GM23338 (cell line): ENCODE results near the gene STK36. TPM values are rescaled to one million over a fixed set of nuclear protein-coding genes. Genes with fewer than 3 reads are reported as not detected.

Experiments
- ATAC-seq: fragments of 200-7000 bp; cut with Tn5 transposase; 3 replicates; pipeline ENCODE4 v1.9.1; 2020
- DNase-seq: peaks from one replicate; pipeline ENCODE4 v3.0.0-alpha.2; 2015; ENCODE audit warnings: low spot score
- H2AFZ ChIP-seq: fragments of 200-600 bp; sonication (generic); 2 replicates; pipeline ENCODE4 v1.8.0; 2016; ENCODE audit warnings: antibody characterized with exemption, mild to moderate bottlenecking, moderate library complexity
- H3F3A ChIP-seq: fragments of 200-600 bp; sonication (generic); replicated peaks from 2 replicates; pipeline ENCODE4 v1.8.0; 2017; ENCODE audit warnings: antibody characterized with exemption, mixed run types, low read depth
- H3K27ac ChIP-seq: fragments of 200-600 bp; sonication (generic); 2 replicates; pipeline ENCODE4 v1.6.1; 2016; ENCODE audit warnings: low read depth
- H3K27me3 ChIP-seq: fragments of 200-600 bp; sonication (generic); 2 replicates; pipeline ENCODE4 v1.8.0; 2016; ENCODE audit warnings: mild to moderate bottlenecking, mixed run types, moderate library complexity; ENCODE audit not compliant: insufficient read depth
- H3K36me3 ChIP-seq: fragments of 200-600 bp; sonication (generic); 2 replicates; pipeline ENCODE4 v1.8.0; 2016; ENCODE audit warnings: mild to moderate bottlenecking; ENCODE audit not compliant: insufficient read depth
- H3K4me1 ChIP-seq: fragments of 200-600 bp; sonication (generic); 2 replicates; pipeline ENCODE4 v1.8.0; 2016; ENCODE audit warnings: mild to moderate bottlenecking, moderate library complexity; ENCODE audit not compliant: insufficient read depth
- H3K4me2 ChIP-seq: fragments of 200-600 bp; sonication (generic); 2 replicates; pipeline ENCODE4 v1.7.1; 2017; ENCODE audit warnings: mixed run types
- H3K4me3 ChIP-seq: fragments of 200-600 bp; sonication (generic); 2 replicates; pipeline ENCODE4 v1.6.1; 2016; ENCODE audit warnings: mixed run types
- H3K79me2 ChIP-seq: fragments of 200-600 bp; sonication (generic); replicated peaks from 2 replicates; pipeline ENCODE4 v1.8.0; 2017; ENCODE audit warnings: mild to moderate bottlenecking; ENCODE audit not compliant: insufficient read depth
- H3K9me2 ChIP-seq: fragments of 200-600 bp; sonication (generic); 2 replicates; pipeline ENCODE4 v1.8.0; 2017; ENCODE audit not compliant: insufficient read depth
- H4K20me1 ChIP-seq: fragments of 200-600 bp; sonication (generic); replicated peaks from 2 replicates; pipeline ENCODE4 v1.8.0; 2017; ENCODE audit warnings: mild to moderate bottlenecking; ENCODE audit not compliant: insufficient read depth
- H3K27ac Mint-ChIP-seq: 2 replicates; pipeline ENCODE4 v1.8.0; 2020; ENCODE audit warnings: inconsistent platforms, mild to moderate bottlenecking, moderate library complexity, mixed read lengths
- H3K27me3 Mint-ChIP-seq: 3 replicates; pipeline ENCODE4 v1.8.0; 2022; ENCODE audit warnings: low read depth, mild to moderate bottlenecking, moderate library complexity, mixed read lengths, inconsistent platforms; ENCODE audit not compliant: insufficient read depth, poor library complexity
- H3K36me3 Mint-ChIP-seq: 3 replicates; pipeline ENCODE4 v1.8.0; 2021; ENCODE audit warnings: low read depth, mild to moderate bottlenecking, inconsistent platforms, moderate library complexity, mixed read lengths
- H3K4me1 Mint-ChIP-seq: 3 replicates; pipeline ENCODE4 v1.8.0; 2020; ENCODE audit warnings: mild to moderate bottlenecking, inconsistent platforms, mixed read lengths
- H3K4me3 Mint-ChIP-seq: 3 replicates; pipeline ENCODE4 v1.8.0; 2021; ENCODE audit warnings: moderate library complexity, mild to moderate bottlenecking, inconsistent platforms, mixed read lengths
- H3K9me3 Mint-ChIP-seq: 3 replicates; pipeline ENCODE4 v1.8.0; 2020; ENCODE audit warnings: moderate library complexity, mild to moderate bottlenecking, inconsistent platforms, mixed read lengths
- CREB1 ChIP-seq: fragments of 250-450 bp; sonication (Bioruptor Pico); IDR thresholded peaks from 2 replicates; pipeline ENCODE4 v1.5.0; 2020; ENCODE audit warnings: low read depth, mild to moderate bottlenecking, moderate library complexity
- NANOG ChIP-seq: IDR thresholded peaks from 2 replicates; pipeline ENCODE4 v1.6.1; 2016; ENCODE audit warnings: antibody characterized with exemption, borderline replicate concordance
- ZNF114 ChIP-seq: fragments of 250-450 bp; sonication (Bioruptor Pico); IDR thresholded peaks from 2 replicates; pipeline ENCODE4 v1.5.0; 2020; ENCODE audit warnings: mild to moderate bottlenecking, moderate library complexity
- polyA plus RNA-seq: library from polyadenylated mRNA; unstranded; fragments of >200 nt; fragmentation: Nextera tagmentation; extraction: Ambion mirVana; gene quantifications from 2 replicates; pipeline ENCODE4 v1.2.1, GENCODE V29; 2016
- total RNA-seq: library from RNA; depleted of rRNA; stranded (reverse); fragments of >200 nt; shearing (Covaris generic); gene quantifications from 2 replicates; pipeline ENCODE4 v1.2.3, GENCODE V29; 2014
- TF ChIP-seq, protein P1 (sequence below): fragments of 250-450 bp; sonication (Bioruptor Pico); IDR thresholded peaks from 2 replicates; pipeline ENCODE4 v1.5.0; 2020; ENCODE audit warnings: mild to moderate bottlenecking, moderate library complexity
- TF ChIP-seq, protein P2 (sequence below): IDR thresholded peaks from one replicate; pipeline ENCODE4 v1.6.1; 2018; ENCODE audit warnings: antibody characterized with exemption; ENCODE audit not compliant: unreplicated experiment

The STK36 gene
- total and polyA plus RNA-seq, 2 experiments from 2014 or later: 21.2 to 26.3 TPM

DNA sequence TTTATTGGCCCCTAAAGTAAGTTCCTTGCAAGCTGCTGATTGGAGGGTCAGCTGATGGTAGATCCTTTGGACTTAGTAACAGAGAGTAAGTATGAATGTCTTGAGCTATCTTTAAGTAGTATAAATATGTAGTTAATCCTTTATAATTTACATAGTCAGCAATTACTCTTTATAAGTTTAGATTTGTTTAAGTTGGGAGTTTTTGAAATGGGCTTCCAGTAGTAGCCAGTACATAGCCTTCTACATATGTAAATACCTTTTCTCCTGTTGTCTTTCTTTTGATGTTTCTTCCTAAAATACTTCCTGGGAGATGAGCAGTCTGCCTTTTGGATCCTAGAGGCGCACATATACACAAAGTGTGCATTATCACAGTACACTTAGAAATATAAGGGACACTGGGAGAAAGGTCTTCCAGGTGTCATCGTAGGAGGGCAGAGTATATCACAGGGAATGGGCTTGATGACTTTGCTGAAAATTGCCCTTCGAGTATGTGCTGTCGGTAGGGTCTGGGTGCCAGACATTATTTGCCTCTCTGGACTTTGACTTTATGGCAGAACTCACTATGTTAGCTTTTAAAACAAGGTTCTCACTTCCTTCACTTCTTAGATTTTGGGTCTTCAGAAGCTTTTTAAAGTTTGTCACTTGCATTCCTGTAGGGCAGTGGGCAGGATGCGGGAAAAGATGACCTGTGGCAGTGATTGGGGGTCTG is 60.3 kb downstream of the STK36 start (continued):
- TF ChIP-seq, protein P1, sequence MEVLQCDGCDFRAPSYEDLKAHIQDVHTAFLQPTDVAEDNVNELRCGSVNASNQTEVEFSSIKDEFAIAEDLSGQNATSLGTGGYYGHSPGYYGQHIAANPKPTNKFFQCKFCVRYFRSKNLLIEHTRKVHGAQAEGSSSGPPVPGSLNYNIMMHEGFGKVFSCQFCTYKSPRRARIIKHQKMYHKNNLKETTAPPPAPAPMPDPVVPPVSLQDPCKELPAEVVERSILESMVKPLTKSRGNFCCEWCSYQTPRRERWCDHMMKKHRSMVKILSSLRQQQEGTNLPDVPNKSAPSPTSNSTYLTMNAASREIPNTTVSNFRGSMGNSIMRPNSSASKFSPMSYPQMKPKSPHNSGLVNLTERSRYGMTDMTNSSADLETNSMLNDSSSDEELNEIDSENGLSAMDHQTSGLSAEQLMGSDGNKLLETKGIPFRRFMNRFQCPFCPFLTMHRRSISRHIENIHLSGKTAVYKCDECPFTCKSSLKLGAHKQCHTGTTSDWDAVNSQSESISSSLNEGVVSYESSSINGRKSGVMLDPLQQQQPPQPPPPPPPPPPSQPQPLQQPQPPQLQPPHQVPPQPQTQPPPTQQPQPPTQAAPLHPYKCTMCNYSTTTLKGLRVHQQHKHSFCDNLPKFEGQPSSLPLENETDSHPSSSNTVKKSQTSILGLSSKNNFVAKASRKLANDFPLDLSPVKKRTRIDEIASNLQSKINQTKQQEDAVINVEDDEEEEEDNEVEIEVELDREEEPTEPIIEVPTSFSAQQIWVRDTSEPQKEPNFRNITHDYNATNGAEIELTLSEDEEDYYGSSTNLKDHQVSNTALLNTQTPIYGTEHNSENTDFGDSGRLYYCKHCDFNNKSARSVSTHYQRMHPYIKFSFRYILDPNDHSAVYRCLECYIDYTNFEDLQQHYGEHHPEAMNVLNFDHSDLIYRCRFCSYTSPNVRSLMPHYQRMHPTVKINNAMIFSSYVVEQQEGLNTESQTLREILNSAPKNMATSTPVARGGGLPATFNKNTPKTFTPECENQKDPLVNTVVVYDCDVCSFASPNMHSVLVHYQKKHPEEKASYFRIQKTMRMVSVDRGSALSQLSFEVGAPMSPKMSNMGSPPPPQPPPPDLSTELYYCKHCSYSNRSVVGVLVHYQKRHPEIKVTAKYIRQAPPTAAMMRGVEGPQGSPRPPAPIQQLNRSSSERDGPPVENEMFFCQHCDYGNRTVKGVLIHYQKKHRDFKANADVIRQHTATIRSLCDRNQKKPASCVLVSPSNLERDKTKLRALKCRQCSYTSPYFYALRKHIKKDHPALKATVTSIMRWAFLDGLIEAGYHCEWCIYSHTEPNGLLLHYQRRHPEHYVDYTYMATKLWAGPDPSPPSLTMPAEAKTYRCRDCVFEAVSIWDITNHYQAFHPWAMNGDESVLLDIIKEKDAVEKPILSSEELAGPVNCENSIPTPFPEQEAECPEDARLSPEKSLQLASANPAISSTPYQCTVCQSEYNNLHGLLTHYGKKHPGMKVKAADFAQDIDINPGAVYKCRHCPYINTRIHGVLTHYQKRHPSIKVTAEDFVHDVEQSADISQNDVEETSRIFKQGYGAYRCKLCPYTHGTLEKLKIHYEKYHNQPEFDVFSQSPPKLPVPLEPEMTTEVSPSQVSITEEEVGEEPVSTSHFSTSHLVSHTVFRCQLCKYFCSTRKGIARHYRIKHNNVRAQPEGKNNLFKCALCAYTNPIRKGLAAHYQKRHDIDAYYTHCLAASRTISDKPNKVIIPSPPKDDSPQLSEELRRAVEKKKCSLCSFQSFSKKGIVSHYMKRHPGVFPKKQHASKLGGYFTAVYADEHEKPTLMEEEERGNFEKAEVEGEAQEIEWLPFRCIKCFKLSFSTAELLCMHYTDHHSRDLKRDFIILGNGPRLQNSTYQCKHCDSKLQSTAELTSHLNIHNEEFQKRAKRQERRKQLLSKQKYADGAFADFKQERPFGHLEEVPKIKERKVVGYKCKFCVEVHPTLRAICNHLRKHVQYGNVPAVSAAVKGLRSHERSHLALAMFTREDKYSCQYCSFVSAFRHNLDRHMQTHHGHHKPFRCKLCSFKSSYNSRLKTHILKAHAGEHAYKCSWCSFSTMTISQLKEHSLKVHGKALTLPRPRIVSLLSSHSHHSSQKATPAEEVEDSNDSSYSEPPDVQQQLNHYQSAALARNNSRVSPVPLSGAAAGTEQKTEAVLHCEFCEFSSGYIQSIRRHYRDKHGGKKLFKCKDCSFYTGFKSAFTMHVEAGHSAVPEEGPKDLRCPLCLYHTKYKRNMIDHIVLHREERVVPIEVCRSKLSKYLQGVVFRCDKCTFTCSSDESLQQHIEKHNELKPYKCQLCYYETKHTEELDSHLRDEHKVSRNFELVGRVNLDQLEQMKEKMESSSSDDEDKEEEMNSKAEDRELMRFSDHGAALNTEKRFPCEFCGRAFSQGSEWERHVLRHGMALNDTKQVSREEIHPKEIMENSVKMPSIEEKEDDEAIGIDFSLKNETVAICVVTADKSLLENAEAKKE: no peak
- TF ChIP-seq ZNF114 (CRISPR knock-in tag) (no peak), CREB1 (CRISPR knock-in tag) (no peak), NANOG (no peak)

DNA sequence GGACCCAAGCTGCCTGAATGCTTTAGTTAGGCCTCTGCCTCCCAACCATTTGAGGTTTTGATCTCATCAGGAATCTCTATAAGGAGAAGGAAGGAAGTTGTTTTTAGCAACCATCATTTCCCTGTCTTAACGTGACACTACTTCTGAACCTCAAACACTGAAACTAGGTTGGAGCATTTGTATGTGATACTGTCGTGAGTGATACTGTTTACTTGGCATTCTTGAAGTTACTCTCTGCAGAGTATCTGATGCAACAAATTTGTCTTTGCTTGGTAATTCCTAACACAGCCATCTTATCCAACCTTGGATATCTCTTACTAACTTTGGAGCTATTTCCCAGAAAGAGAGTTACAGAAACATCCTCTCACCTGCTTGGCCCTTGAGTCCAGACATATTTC is 60.9 kb downstream of the STK36 start:
- peaks cover 3% of the 10 kb centered on the region for H3K27me3 Mint-ChIP-seq
- ATAC-seq (no peak), DNase-seq (no peak)
- Histone ChIP-seq H3K36me3 (no peaks in the 10 kb centered on the region), H3K79me2 (peaks cover 73% of the 10 kb centered on the region), H3K27me3 (no peaks in the 10 kb centered on the region), H3K9me2 (no peaks in the 10 kb centered on the region), H3K4me3 (no peak overlapping the region), H4K20me1 (peaks cover 24% of the 10 kb centered on the region), H3K4me2 (peak overlapping the region; percentile 48), H3K27ac (peak overlapping the region; percentile 84; the same call in 1 of the 2 replicates), H3F3A (no peaks in the 10 kb centered on the region), H3K4me1 (peaks cover 21% of the 10 kb centered on the region), H2AFZ (no peak overlapping the region)
- no peak overlapping the region for H3K4me3 Mint-ChIP-seq
- TF ChIP-seq, protein P2, sequence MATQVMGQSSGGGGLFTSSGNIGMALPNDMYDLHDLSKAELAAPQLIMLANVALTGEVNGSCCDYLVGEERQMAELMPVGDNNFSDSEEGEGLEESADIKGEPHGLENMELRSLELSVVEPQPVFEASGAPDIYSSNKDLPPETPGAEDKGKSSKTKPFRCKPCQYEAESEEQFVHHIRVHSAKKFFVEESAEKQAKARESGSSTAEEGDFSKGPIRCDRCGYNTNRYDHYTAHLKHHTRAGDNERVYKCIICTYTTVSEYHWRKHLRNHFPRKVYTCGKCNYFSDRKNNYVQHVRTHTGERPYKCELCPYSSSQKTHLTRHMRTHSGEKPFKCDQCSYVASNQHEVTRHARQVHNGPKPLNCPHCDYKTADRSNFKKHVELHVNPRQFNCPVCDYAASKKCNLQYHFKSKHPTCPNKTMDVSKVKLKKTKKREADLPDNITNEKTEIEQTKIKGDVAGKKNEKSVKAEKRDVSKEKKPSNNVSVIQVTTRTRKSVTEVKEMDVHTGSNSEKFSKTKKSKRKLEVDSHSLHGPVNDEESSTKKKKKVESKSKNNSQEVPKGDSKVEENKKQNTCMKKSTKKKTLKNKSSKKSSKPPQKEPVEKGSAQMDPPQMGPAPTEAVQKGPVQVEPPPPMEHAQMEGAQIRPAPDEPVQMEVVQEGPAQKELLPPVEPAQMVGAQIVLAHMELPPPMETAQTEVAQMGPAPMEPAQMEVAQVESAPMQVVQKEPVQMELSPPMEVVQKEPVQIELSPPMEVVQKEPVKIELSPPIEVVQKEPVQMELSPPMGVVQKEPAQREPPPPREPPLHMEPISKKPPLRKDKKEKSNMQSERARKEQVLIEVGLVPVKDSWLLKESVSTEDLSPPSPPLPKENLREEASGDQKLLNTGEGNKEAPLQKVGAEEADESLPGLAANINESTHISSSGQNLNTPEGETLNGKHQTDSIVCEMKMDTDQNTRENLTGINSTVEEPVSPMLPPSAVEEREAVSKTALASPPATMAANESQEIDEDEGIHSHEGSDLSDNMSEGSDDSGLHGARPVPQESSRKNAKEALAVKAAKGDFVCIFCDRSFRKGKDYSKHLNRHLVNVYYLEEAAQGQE: no peak
- no peak for TF ChIP-seq CREB1 (CRISPR knock-in tag)
- TF ChIP-seq, protein P1: no peak
- peaks cover 32% of the 10 kb centered on the region for H3K4me1 Mint-ChIP-seq
- peak overlapping the region; percentile 91 for H3K27ac Mint-ChIP-seq
- peaks cover 7% of the 10 kb centered on the region for H3K9me3 Mint-ChIP-seq
- H3K36me3 Mint-ChIP-seq: peaks cover 29% of the 10 kb centered on the region
